Activated CD4-positive, alpha-beta T cell treated with anti-CD3 and anti-CD28 coated beads, Interleukin-2, amount 10 ng/mL, durations not matched to agents 7 days and 5 days (primary cell): Measurements from ENCODE around the gene KRT78. TPM values are rescaled to one million over a fixed set of nuclear protein-coding genes. Genes with fewer than 3 reads are reported as not detected.

Experiments used
- CTCF ChIA-PET: fragments of 350-600 bp; sonication (Branson Sonifier 250); formaldehyde crosslinking; loops from one replicate; lab custom pipeline; 2021; ENCODE audit warnings: antibody characterized with exemption; lab: Charles Lee
- POLR2A ChIA-PET: fragments of 350-600 bp; sonication (Branson Sonifier 250); formaldehyde crosslinking; loops from one replicate; lab custom pipeline; 2021; ENCODE audit warnings: antibody characterized with exemption; lab: Charles Lee
- DNase-seq: peaks from one replicate; pipeline ENCODE4 v3.0.0-alpha.2; 2020
- H3K27ac Mint-ChIP-seq: one replicate; pipeline ENCODE4 v1.8.0; 2021; ENCODE audit warnings: mild to moderate bottlenecking, moderate library complexity, mixed read lengths
- H3K27me3 Mint-ChIP-seq: one replicate; pipeline ENCODE4 v1.8.0; 2021; ENCODE audit warnings: mixed read lengths
- H3K36me3 Mint-ChIP-seq: one replicate; pipeline ENCODE4 v1.8.0; 2021; ENCODE audit warnings: low read depth, mixed read lengths
- H3K4me1 Mint-ChIP-seq: one replicate; pipeline ENCODE4 v1.8.0; 2021; ENCODE audit warnings: mixed read lengths
- H3K4me3 Mint-ChIP-seq: one replicate; pipeline ENCODE4 v1.8.0; 2021; ENCODE audit warnings: mild to moderate bottlenecking, moderate library complexity, mixed read lengths
- H3K9me3 Mint-ChIP-seq: one replicate; pipeline ENCODE4 v1.8.0; 2021; ENCODE audit warnings: mixed read lengths
- total RNA-seq, 2 experiments: library from RNA; stranded (reverse); gene quantifications; one replicate each; pipeline ENCODE4 v1.2.3, GENCODE V29; 2021

Gene KRT78
- total RNA-seq, 2 experiments from 2014 or later: not detected

DNA sequence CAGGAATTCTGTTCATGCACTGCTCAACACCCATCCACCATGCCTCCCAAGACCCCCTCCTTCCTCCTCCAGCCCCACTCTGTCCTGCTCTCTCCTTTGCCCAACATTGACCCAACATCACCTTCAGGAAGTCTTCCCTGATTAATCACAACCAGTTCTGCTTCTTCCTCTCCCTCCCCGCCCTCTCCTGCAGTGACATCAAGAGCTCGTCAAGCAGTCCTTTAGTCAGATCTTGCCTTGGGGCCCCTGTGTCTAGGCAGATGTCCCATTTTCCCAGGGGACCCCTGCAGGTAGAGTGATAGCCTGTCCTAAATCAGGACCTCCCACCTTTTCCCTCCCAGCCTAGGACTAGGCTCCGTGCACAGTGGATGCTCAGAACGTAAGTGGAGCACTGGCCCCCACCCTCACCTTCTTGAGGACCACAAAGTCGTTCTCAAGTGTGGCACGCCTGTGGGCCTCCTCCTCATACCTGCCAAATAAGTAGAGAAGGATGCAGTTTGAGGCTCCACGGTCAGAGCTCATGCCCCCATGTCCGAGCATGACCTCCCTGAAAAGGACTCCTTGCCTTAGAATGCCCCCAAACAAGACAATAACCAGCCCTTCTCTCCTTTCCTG, 2.3 kb downstream of the KRT78 start:
- ChIA-PET CTCF (interaction anchor here (1.5 kb wide), 1 partner anchor 33 kb away, joined by 3 read pairs; no protein-coding TSS in a partner anchor), POLR2A (no interaction called here)
- Mint-ChIP-seq H3K9me3 (no peaks in the 10 kb centered on the region), H3K4me1 (peaks cover 1% of the 10 kb centered on the region), H3K27me3 (no peaks in the 10 kb centered on the region), H3K36me3 (no peaks in the 10 kb centered on the region), H3K27ac (no peak overlapping the region), H3K4me3 (no peak overlapping the region)
- DNase-seq: no peak

DNA sequence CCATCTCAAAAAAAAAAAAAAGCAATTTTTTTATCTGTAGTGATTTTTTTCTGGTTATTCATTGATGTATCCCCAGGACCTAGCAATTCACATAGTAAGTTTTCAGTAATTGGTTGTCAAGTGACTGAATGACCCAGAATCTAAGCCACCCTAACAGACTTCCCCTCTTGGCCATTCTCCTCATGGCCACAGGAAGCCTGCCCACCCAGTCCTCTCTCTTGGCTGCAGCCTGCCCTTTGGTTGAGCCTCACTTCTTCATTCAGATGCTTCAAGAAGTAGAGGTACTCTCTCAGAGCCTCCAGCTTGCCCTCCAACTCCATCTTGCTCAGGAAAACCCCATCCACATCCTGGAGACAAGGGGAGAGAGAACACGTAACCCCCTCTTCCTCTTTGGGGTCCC, 2.8 kb downstream of the KRT78 start:
- Mint-ChIP-seq H3K9me3 (no peaks in the 10 kb centered on the region), H3K4me3 (no peak overlapping the region), H3K27me3 (no peaks in the 10 kb centered on the region), H3K4me1 (peaks cover 1% of the 10 kb centered on the region), H3K36me3 (no peaks in the 10 kb centered on the region), H3K27ac (no peak overlapping the region)
- ChIA-PET CTCF (interaction anchor here (1.5 kb wide), 1 partner anchor 34 kb away, joined by 3 read pairs; no protein-coding TSS in a partner anchor), POLR2A (no interaction called here)
- no peak for DNase-seq

DNA sequence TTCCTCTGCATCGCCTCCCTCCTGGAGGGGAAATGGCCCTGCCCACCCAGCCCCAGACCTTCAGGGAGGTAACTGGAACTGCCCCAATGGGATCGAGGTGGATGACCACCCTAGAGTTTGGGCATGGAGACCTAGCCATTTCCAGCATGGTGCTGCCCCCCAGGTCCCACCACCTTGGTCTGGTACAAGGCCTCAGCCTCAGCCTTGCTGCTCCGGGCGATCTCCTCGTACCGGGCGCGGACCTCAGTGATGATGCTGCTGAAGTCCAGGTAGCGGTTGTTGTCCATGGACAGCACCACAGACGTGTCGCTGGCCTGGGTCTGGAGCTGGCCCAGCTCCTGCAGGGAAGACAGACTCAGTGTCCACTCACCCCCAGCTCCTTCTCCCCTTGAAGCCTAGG, 4.4 kb downstream of the KRT78 start:
- no peaks in the 10 kb centered on the region for H3K9me3 Mint-ChIP-seq
- no peaks in the 10 kb centered on the region for H3K36me3 Mint-ChIP-seq
- ChIA-PET CTCF (no interaction called here), POLR2A (no interaction called here)
- H3K27ac Mint-ChIP-seq: no peak overlapping the region
- no peaks in the 10 kb centered on the region for H3K27me3 Mint-ChIP-seq
- no peak for DNase-seq
- peaks cover 1% of the 10 kb centered on the region for H3K4me1 Mint-ChIP-seq
- no peak overlapping the region for H3K4me3 Mint-ChIP-seq

DNA sequence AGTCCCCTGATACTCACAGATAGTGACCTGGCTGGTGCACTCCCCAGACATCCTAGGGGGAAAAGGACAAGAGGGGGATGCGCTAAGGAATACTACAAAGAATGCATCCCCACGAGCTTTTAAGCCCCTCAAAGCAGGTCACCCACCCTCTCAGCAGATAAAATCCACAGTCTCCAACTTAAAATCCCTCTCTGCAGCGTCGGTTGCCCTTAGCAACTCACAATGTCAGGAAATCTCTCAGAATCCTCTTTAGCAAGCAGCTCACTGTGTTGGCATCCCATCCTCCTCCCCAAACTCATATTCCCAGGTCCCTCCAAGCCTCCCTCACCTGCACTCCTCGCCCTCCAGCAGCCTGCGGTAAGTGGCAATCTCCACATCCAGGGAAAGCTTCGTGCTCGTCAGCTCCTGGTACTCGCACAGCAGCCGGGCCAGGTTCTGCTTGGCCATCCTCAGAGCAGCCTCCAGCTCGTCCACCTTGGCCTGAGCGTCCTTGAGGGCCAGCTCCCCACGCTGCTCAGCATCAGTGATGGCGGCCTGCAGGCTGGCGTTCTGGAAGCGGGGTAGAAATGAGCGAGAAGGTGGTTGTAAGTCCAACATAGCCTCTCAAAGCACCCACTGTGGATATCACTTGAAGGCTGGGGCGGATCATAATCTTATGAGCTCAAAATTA, 9.2 kb downstream of the KRT78 start:
- H3K9me3 Mint-ChIP-seq: no peaks in the 10 kb centered on the region
- ChIA-PET CTCF (interaction anchor here (1.1 kb wide), 1 partner anchor 23 kb away, joined by 3 read pairs; no protein-coding TSS in a partner anchor), POLR2A (no interaction called here)
- no peak for DNase-seq
- H3K27ac Mint-ChIP-seq: no peak overlapping the region
- peaks cover 24% of the 10 kb centered on the region for H3K4me1 Mint-ChIP-seq
- H3K4me3 Mint-ChIP-seq: no peak overlapping the region
- no peaks in the 10 kb centered on the region for H3K27me3 Mint-ChIP-seq
- no peaks in the 10 kb centered on the region for H3K36me3 Mint-ChIP-seq

DNA sequence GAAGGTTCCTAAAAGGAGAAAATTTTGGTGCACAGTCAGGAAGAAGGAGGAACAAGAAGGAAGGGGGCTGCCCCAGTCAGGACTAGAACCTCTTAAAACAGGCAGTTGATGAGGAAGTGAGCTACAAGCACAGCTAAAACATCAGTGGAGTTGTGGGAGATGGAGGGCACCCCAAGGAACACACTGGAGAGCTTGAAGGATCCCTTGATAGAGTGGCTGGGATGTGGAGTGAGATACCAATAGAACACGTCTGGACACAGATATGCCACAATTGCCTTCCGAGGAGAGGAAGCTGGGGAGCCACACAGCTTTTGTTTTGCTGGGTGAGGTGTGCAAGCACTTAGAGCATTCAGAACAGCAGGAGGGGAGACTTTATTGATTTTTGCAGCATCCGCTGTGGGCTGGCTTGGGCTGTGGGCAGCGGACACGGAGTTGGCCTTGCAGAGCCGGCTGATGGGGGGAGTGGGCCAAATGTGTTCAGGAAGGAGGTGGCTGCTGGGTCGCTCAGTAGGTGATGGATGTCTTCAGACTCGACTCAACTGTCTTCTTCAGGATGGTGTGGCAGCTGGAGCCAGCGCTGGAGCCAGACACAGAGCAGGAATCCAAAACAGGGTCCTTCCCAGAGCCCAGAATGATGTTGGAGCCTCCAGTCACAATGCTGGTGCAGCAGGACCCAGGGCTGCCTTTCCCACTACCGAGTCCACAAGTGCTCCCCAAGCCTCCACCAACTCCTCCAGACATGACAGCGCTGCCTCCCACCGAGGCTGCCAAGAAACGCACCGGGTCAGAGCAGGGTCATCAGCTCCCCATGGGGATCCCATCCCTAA, 10.0 kb downstream of the KRT78 start:
- no peaks in the 10 kb centered on the region for H3K27me3 Mint-ChIP-seq
- no peak for DNase-seq
- no peaks in the 10 kb centered on the region for H3K9me3 Mint-ChIP-seq
- no peak overlapping the region for H3K4me3 Mint-ChIP-seq
- ChIA-PET POLR2A (no interaction called here), CTCF (interaction anchor here (0.7 to 1.1 kb wide), 2 partner anchors 15 to 22 kb away, joined by 3 read pairs; no protein-coding TSS in a partner anchor)
- H3K36me3 Mint-ChIP-seq: no peaks in the 10 kb centered on the region
- H3K4me1 Mint-ChIP-seq: peaks cover 24% of the 10 kb centered on the region
- no peak overlapping the region for H3K27ac Mint-ChIP-seq

DNA sequence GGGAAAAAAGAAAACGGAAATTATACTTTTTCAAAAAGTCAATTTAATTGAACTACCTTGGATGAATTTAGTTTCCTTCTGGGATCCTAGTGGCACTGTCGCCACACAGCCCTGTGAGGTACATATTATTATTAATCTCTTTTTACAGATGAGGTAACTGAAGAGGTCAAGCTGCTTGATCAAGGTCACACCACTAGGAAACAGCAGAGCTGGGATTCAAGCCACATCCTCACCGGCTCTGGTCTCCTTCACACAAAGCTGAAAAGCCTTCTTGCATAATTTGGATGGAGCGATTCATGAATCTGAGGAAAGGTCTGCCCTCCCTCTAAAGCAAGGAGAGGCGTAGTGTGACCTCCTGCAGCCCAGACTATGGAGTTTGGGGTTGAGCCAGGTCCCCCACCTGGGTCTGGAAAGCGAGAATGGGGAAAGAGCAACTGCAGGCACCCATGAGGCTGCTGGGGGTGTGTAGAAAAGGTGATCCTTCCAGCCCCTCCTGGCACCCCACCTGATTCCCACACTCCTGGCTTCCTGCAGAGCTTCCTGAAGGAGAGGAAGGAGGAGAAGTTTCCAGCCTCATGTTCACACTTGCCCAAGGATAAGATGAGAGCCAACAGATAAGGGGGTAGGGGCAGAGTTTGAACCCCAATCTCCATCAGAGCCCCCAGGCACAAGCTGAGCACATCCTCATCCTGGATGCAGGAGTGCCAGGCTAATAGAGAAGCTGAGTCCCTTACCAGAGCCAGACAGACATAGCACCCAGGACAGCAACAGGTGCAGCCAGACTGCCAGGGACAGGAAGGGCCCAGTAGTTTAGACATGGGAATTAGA, 10.8 kb downstream of the KRT78 start:
- no peaks in the 10 kb centered on the region for H3K9me3 Mint-ChIP-seq
- CTCF ChIA-PET: interaction anchor here (0.7 kb wide), 1 partner anchor 14 kb away, joined by 3 read pairs; no protein-coding TSS in a partner anchor
- POLR2A ChIA-PET: no interaction called here

DNA sequence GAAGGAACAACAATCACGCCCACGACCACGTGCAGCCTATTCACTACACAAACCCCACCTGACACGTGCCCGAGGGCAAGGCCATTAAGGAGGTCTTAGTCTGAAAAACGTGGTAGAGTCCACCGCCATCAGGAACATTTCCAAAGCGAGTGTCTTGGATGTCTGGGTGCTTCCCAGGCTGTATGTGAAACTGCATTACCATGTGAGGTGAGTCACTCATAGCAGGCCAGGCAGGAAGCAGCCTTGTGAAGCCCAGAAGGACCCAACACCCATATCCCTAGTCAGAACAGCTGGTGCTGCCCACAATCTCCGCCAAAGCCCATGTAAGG, 11.4 kb downstream of the KRT78 start:
- Mint-ChIP-seq H3K4me3 (no peak overlapping the region), H3K36me3 (no peaks in the 10 kb centered on the region), H3K27ac (no peak overlapping the region), H3K27me3 (no peaks in the 10 kb centered on the region), H3K4me1 (peaks cover 22% of the 10 kb centered on the region), H3K9me3 (no peaks in the 10 kb centered on the region)
- POLR2A ChIA-PET: no interaction called here
- CTCF ChIA-PET: no interaction called here
- no peak for DNase-seq

More for the DNA sequence above, 10.8 kb downstream of the KRT78 start:
- DNase-seq: no peak
- Mint-ChIP-seq H3K4me1 (peaks cover 24% of the 10 kb centered on the region), H3K36me3 (no peaks in the 10 kb centered on the region), H3K4me3 (no peak overlapping the region), H3K27ac (no peak overlapping the region), H3K27me3 (no peaks in the 10 kb centered on the region)

DNA sequence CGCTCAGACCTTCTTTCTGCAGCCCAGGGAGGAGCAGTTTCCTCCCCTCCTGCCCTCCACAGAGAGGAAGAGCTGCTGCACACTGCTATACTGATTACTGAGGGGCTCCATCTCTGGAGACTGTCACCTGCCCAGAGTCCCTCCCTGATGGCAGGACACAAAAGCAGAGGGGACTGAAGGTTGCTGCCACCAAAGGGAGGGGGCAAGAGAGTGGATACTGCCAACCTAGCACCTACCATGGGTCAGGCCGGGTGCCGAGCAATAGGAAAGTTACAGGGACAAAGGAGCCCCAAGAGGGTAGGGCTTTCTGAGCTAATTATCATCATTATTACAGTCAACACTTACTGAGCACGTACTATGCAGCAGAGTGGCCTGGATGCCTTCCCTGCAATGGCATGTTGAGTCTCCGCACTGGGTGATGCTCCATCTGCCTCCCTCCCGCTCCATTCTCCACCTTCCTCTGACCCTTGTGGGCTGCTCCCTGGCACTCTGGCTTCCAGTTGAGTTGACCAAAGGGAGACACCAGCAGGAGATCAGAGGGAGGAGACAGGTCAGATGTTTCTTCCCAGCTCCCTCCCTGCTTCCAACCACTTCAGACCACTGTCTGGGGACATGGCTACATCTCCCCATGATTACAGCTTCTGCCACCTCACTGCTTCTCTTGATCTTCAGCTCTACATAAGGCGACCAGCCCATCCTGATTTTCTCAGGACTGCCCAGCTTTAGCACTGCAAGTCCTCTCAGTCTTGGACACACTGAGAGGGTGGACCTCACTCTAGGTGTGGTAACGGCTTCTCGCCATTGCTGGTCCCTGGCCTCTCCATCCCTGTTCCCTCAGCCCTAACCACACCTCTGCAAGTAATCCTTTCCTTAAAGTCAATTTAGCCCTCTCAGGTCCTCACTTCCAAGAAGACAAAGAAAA, 12.0 kb downstream of the KRT78 start:
- H3K4me1 Mint-ChIP-seq: peaks cover 22% of the 10 kb centered on the region
- peak overlapping the region; percentile 9 for H3K27ac Mint-ChIP-seq
- H3K9me3 Mint-ChIP-seq: no peaks in the 10 kb centered on the region
- no peaks in the 10 kb centered on the region for H3K36me3 Mint-ChIP-seq
- ChIA-PET POLR2A (no interaction called here), CTCF (no interaction called here)
- H3K4me3 Mint-ChIP-seq: no peak overlapping the region
- DNase-seq: no peak
- H3K27me3 Mint-ChIP-seq: no peaks in the 10 kb centered on the region

DNA sequence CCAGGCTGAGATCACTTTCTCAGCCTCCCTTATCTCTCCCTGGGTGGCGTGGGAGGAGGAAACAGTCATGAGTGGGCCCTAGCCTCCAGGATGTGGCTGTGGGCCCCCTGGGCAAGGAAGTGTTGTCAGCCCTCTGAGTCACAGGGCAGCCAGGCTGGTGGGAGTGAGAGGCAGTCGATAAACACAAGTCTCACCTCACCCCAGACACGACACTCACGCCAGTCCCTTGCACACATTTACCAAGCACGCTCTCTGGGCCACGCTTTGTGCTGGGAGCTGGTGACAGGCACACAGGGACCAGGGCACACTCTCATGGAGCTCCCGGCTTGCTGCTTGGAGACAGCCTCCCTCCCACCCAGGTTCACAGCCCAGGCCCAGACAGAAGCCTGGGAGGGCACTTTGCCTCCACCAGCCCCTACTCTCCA, 12.7 kb downstream of the KRT78 start:
- Mint-ChIP-seq H3K4me3 (no peak overlapping the region), H3K9me3 (no peaks in the 10 kb centered on the region)
- CTCF ChIA-PET: interaction anchor here (1.0 to 1.1 kb wide), 2 partner anchors 44 to 524 kb away, joined by 3 to 4 read pairs; no protein-coding TSS in a partner anchor

DNA sequence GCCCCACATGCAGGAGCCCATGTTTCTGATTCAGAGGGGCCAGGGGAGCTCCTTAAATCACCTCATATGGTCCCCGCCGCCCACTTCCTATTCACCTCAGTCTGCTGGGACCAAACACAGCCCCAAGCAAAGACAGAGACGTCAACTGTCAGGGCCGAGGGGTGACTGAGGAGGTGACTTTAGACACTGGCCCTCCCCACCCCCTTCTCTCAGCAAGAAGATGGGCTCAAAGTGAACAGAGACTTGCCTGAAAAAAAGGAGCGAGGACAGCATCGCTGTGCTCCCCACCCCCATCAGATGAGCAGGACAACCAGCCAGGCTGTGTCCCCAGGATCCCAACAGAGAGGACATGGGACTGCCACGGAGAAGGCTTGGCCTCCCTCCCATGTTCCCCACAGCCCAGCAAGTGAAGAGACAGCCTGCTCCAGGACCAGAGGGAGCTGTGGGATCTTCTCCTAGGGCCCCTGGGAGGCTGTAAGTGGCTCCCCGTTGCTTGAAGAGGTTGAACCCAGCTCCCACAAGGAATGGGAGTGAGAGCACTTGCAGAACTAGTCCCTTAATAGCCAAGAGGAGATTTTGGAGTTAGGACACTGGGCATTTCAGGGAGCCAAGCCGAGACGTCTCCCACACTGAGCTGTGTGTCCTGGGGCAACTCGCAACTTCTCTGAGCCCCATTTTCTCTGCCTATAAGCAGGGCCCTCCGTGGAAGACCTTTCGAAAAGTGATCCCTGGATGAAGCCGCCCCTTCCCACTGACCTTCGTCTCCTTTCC, 13.3 kb downstream of the KRT78 start:
- ChIA-PET POLR2A (no interaction called here), CTCF (interaction anchor here (1.0 to 1.1 kb wide), 2 partner anchors 44 to 524 kb away, joined by 3 to 4 read pairs; no protein-coding TSS in a partner anchor)
- Mint-ChIP-seq H3K9me3 (no peaks in the 10 kb centered on the region), H3K27ac (no peak overlapping the region), H3K27me3 (no peaks in the 10 kb centered on the region), H3K4me1 (peaks cover 22% of the 10 kb centered on the region), H3K4me3 (no peak overlapping the region), H3K36me3 (no peaks in the 10 kb centered on the region)
- DNase-seq: no peak

More for the DNA sequence above, 12.7 kb downstream of the KRT78 start:
- Mint-ChIP-seq H3K27ac (peak overlapping the region; percentile 9), H3K27me3 (no peaks in the 10 kb centered on the region), H3K36me3 (no peaks in the 10 kb centered on the region), H3K4me1 (peaks cover 22% of the 10 kb centered on the region)
- no peak for DNase-seq
- POLR2A ChIA-PET: no interaction called here

DNA sequence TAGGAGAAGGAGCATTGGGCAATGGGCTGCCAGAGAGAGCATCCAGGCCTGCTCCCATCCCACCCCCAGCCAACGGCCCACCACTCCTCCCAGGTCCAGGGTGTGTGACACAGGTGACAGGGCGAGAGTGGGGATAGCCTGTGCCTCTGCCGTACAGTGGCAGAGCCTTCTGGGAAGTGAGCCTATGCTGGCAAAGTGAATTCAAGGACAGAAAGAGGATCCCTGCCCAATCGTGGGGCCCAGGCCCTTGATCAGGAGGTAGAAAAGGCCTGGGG, 14.1 kb downstream of the KRT78 start:
- H3K4me1 Mint-ChIP-seq: peaks cover 22% of the 10 kb centered on the region

More for the DNA sequence above, 14.1 kb downstream of the KRT78 start:
- Mint-ChIP-seq H3K27me3 (no peaks in the 10 kb centered on the region), H3K36me3 (no peaks in the 10 kb centered on the region), H3K9me3 (no peaks in the 10 kb centered on the region), H3K4me3 (no peak overlapping the region), H3K27ac (no peak overlapping the region)
- POLR2A ChIA-PET: no interaction called here
- CTCF ChIA-PET: no interaction called here
- no peak for DNase-seq
